ENCODE data around the gene HGF.

HGF gene

DNA sequence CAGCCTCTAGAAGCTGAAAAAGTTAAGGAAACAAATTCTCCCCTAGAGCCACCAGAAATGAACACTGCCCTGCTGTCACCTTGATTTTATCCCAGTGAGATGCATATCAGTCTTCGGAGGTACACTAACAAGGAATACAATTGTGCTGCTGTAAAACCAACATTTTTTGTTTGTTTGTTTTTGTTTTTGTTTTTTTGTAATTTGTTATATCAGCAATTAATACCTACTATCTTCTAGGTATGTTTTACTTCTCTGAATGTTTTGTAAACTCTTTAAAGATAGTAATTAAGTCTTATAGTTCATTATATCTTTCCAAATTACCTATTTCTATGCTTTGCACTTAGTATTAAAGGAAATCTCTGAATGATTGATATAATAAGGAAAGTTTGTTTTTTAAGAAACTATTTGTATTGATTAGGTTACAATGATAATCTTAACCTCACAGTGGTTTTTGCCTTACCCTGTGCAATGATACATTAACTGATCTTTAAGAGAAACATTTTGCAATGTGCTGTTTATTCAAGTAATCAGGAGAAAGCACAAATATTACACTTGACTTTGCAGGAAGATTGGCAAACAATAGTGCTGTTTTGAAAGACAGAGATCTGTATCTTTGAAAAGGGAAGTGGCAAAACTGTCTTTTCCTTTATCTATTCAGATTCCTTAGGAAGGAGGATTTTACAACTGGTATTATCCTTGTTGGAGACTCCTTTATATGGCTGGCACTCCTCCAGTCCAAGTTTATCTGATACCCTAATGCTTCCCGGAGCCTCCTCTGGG lies 11.3 kb upstream of the HGF start:
- Histone ChIP-seq H3K27ac (replicated peaks) (peak overlapping the region; percentile 61), H3K27me3 (ENCODE audit: insufficient read depth, poor library complexity, severe bottlenecking) (no peaks in the 10 kb centered on the region), H3K4me3 (replicated peaks; ENCODE audit: insufficient read depth, low read length) (no peak overlapping the region)
- DNase-seq (ENCODE audit: low read depth in 1 of 2, low spot score in 1 of 2), result peak; percentile 15 to 50
- TF ChIP-seq CTCF (IDR thresholded peaks at IDR 0.05; ENCODE audit: insufficient read depth, low read length) (no peak), POLR2AphosphoS5 (IDR thresholded peaks at IDR 0.05; ENCODE audit: low read depth) (no peak), REST (IDR thresholded peaks at IDR 0.05; ENCODE audit: insufficient replicate concordance, low read depth) (no peak), GABPA (IDR thresholded peaks at IDR 0.05; ENCODE audit: low read depth) (no peak), SPI1 (IDR thresholded peaks at IDR 0.05; ENCODE audit: borderline replicate concordance, low read depth) (peak; percentile 93)

GRCh38 chr7:81779706-81780105 lies 9.9 kb upstream of the HGF start:
- TF ChIP-seq CTCF (IDR thresholded peaks at IDR 0.05; ENCODE audit: insufficient read depth, low read length), result no peak
- TF ChIP-seq POLR2AphosphoS5 (IDR thresholded peaks at IDR 0.05; ENCODE audit: low read depth), result no peak
- TF ChIP-seq REST (IDR thresholded peaks at IDR 0.05; ENCODE audit: insufficient replicate concordance, low read depth), result no peak
- no peak for TF ChIP-seq SPI1 (IDR thresholded peaks at IDR 0.05; ENCODE audit: borderline replicate concordance, low read depth)
- no peak for TF ChIP-seq GABPA (IDR thresholded peaks at IDR 0.05; ENCODE audit: low read depth)
- Histone ChIP-seq H3K4me3 (replicated peaks; ENCODE audit: insufficient read depth, low read length) (no peak overlapping the region), H3K27ac (replicated peaks) (no peak overlapping the region), H3K27me3 (ENCODE audit: insufficient read depth, poor library complexity, severe bottlenecking) (no peaks in the 10 kb centered on the region)
- no peak for DNase-seq (ENCODE audit: low read depth in 1 of 2, low spot score in 1 of 2)

DNA sequence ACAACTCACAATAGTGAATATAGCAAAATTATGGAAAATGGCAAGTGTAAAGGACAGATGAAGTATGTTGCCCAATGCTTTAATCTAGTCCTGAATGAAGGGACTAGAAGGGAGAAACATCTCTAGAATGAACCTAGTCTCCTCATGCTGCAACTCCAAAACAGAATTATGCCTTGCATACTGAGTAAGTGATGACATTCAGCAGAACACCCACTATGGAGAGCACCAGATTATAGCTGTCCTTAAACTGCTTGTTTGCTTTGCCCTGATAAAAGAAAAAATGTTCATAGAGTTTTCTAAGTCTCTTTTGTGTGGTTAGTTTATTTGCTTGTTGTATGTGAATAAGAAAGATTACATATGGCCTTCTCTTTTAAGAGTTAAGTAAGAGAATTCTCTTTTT lies 7.8 kb upstream of the HGF start:
- H3K27ac ChIP-seq (replicated peaks), result no peak overlapping the region; the same call in 1 of the 2 replicates
- H3K4me3 ChIP-seq (replicated peaks; ENCODE audit: insufficient read depth, low read length), result no peak overlapping the region
- H3K27me3 ChIP-seq (ENCODE audit: insufficient read depth, poor library complexity, severe bottlenecking), result no peaks in the 10 kb centered on the region
- no peak for DNase-seq (ENCODE audit: low read depth in 1 of 2, low spot score in 1 of 2)
- TF ChIP-seq CTCF (IDR thresholded peaks at IDR 0.05; ENCODE audit: insufficient read depth, low read length) (no peak), SPI1 (IDR thresholded peaks at IDR 0.05; ENCODE audit: borderline replicate concordance, low read depth) (no peak), REST (IDR thresholded peaks at IDR 0.05; ENCODE audit: insufficient replicate concordance, low read depth) (no peak), POLR2AphosphoS5 (IDR thresholded peaks at IDR 0.05; ENCODE audit: low read depth) (no peak), GABPA (IDR thresholded peaks at IDR 0.05; ENCODE audit: low read depth) (no peak)

Measured in HL-60 (cell line).